ENCODE measurements around the gene ZNF48. TPM values are rescaled to one million over a fixed set of nuclear protein-coding genes. Genes with fewer than 3 reads are reported as not detected.

The ZNF48 gene
- total RNA-seq, 2 experiments from 2014 or later: 16.9 to 18.2 TPM

DNA sequence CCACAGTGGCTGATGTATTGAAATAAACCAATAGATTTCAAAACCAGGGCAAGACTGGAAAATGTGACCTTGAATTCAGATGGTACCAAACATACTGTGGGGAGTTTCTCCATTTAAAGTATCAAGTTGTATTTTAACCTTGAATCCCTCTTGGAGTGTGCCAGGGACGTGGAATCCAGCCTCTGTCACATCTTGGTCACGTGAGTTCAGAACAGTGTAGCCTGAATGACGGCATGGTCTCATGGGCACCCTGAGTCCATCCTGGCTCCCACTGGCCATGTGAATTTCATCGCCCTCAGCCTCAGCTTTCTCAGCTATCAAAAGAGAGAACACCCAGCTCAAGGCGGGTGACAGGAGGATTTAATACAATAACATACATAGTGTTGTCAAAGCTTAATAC, 18.9 kb downstream of the ZNF48 start:
- ChIA-PET CTCF (interaction anchor here (1.2 kb wide), 1 partner anchor 184 kb away, joined by 3 read pairs; no protein-coding TSS in a partner anchor), POLR2A (no interaction called here)

DNA sequence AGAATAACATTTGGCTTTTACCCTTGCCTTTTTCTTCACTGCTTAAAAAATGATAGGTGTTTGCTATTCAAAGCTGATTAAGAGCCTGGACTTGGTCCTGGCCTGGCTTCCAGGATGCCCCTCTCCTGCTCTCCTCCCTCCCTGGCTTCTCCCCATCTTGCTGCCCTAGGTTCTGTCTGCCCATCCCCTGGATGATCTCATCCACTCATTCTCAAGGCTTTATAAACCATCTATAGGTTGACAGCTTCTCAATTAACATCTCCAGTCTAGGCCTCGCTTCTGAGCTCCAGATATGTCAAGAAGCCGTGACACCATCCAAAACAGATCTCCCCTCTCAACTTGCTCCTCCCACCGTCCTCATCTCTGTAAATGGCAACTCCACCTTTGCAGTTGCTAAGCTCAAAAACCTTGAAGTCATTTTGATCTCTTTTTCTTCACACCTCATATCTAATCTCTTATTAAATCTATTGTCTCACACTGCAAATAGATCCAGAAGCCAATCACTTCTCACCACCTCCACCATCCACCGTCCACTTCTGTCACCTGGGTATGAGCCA, 20.9 kb downstream of the ZNF48 start:
- ChIA-PET POLR2A (no interaction called here), CTCF (interaction anchor here (0.9 to 2.9 kb wide), 3 partner anchors 8 to 42 kb away, joined by 3 to 28 read pairs (median 5); partner anchors contain the start of genes DCTPP1 and ZNF771)

DNA sequence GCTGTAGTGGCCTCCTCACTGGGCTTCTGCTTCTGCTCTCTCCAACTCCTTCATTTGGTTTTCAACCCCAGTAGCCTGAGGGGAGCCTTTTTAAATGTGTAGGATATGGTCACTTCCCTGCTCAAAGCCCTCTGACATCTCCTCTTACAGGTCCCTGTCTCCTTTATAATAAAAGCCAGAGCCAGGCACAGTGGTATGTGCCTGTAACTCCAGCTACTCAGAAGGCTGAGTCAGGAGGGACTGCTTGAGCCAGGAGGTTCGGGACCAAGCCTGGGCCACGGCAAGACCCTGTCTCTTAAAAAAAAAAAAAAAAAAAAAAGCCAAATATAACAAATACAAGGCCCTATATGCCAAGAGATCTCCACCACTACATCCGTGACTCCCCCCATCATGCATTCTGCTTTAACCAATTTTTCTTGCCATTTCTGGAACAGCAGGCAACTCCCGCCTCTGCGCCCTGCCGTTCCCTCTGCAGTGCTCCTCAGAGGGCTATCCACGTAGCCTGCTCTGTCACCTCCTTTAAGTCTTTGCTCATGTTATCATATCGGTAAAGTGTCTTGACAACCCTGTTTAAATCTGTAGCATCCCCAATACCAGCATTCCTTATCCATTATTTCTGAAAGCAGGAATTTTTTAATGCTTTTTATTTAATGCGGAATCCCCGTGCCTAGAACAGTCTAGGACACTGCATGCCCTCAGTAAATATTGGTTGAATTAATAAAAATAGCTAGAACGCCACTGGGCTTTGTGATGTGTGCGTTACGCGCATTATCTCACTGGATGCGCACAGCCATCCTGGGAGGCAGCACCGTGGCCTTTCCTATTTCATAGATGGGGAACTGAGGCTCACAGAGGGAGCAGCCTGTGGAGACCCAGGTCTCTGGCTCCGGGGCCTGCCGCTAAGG, 21.7 kb downstream of the ZNF48 start:
- POLR2A ChIA-PET: interaction anchor here (0.7 to 1.3 kb wide), 10 partner anchors 10 to 194 kb away, joined by 3 to 10 read pairs (median 4); partner anchors contain the start of genes DCTPP1, ITGAL, SEPHS2 and SEPTIN1
- CTCF ChIA-PET: interaction anchor here (0.6 to 2.9 kb wide), 6 partner anchors 8 to 231 kb away, joined by 3 to 28 read pairs (median 3); partner anchors contain the start of genes DCTPP1 and ZNF771

DNA sequence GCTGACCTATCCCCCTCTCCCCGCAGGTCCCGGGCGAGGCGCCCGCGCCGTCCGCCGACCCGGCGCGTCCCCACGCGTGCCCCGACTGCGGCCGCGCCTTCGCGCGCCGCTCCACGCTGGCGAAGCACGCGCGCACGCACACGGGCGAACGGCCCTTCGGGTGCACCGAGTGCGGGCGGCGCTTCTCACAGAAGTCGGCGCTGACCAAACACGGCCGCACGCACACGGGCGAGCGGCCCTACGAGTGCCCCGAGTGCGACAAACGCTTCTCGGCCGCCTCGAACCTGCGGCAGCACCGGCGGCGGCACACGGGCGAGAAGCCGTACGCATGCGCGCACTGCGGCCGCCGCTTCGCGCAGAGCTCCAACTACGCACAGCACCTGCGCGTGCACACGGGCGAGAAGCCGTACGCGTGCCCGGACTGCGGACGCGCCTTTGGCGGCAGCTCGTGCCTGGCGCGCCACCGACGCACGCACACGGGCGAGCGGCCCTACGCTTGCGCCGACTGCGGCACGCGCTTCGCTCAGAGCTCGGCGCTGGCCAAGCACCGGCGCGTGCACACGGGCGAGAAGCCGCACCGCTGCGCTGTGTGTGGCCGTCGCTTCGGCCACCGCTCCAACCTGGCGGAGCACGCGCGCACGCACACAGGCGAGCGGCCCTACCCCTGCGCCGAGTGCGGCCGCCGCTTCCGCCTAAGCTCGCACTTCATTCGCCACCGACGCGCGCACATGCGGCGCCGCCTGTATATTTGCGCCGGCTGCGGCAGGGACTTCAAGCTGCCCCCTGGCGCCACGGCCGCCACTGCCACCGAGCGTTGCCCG, 22.5 kb downstream of the ZNF48 start:
- ChIA-PET POLR2A (interaction anchor here (0.5 to 1.3 kb wide), 13 partner anchors 9 to 193 kb away, joined by 3 to 10 read pairs (median 4); partner anchors contain the start of genes DCTPP1, ITGAL, SEPHS2 and SEPTIN1), CTCF (interaction anchor here (0.6 to 2.9 kb wide), 7 partner anchors 9 to 232 kb away, joined by 3 to 28 read pairs (median 3); partner anchors contain the start of genes DCTPP1 and ZNF771)

GRCh38 chr16:30418350-30419181, 23.3 kb downstream of the ZNF48 start:
- POLR2A ChIA-PET: interaction anchor here (0.5 to 1.3 kb wide), 13 partner anchors 8 to 192 kb away, joined by 3 to 10 read pairs (median 4); partner anchors contain the start of genes DCTPP1, ITGAL, SEPHS2 and SEPTIN1
- CTCF ChIA-PET: interaction anchor here (1.2 to 2.9 kb wide), 6 partner anchors 8 to 233 kb away, joined by 3 to 28 read pairs (median 4); partner anchors contain the start of genes DCTPP1 and ZNF771

- ChIA-PET POLR2A (no interaction called here), CTCF (interaction anchor here (1.1 to 1.7 kb wide), 2 partner anchors 9 to 12 kb away, joined by 3 to 10 read pairs; partner anchors contain the start of gene DCTPP1)
These were observed 25.8 kb downstream of the ZNF48 start for GRCh38 chr16:30421010-30421409.

DNA sequence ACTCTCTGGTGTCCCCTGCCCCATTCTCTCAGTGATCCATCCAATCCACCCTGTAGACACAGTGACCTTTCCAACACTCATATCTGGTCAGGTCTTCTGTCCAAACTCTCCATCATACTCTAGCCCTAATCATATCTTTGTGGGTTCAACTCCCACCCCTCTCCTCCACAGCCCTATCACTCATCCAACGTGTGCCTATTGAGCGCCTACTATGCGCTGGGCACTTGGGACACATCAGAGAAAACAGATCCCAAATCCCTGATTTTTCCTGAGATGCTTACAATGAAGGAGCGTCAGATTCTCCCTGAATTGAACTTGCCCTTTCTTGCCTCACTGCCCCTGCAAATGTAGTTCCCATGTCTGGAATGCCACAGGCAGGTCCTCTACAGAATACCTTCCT, 32.8 kb downstream of the ZNF48 start:
- CTCF ChIA-PET: interaction anchor here (1.4 kb wide), 1 partner anchor 8 kb away, joined by 3 read pairs; no protein-coding TSS in a partner anchor
- POLR2A ChIA-PET: no interaction called here

GRCh38 chr16:30429418-30429677, 34.1 kb downstream of the ZNF48 start:
- CTCF ChIA-PET: interaction anchor here (0.6 to 2.4 kb wide), 35 partner anchors 8 to 984 kb away, joined by 3 to 20 read pairs (median 5); partner anchors contain the start of genes ITGAL, SEPHS2, ZNF48 and ZNF747

GRCh38 chr16:30429678-30430427, 34.6 kb downstream of the ZNF48 start, which contains the start of gene DCTPP1:
DCTPP1 (minus strand) TSS chr16:30430030; CDS start chr16:30429980, 50 bp downstream.
- ChIA-PET CTCF (interaction anchor here (0.6 to 2.4 kb wide), 39 partner anchors 9 to 984 kb away, joined by 3 to 20 read pairs (median 5); partner anchors contain the start of genes ITGAL, SEPHS2, ZNF48 and ZNF747), POLR2A (interaction anchor here (0.5 to 1.9 kb wide), 17 partner anchors 11 to 338 kb away, joined by 3 to 12 read pairs (median 4); partner anchors contain the start of genes TBX6, ZNF688, ZNF689 and ZNF747)

More at GRCh38 chr16:30429418-30429677, 34.1 kb downstream of the ZNF48 start:
- POLR2A ChIA-PET: interaction anchor here (0.7 to 1.9 kb wide), 15 partner anchors 10 to 337 kb away, joined by 3 to 12 read pairs (median 4); partner anchors contain the start of genes TBX6, ZNF688, ZNF689 and ZNF747

DNA sequence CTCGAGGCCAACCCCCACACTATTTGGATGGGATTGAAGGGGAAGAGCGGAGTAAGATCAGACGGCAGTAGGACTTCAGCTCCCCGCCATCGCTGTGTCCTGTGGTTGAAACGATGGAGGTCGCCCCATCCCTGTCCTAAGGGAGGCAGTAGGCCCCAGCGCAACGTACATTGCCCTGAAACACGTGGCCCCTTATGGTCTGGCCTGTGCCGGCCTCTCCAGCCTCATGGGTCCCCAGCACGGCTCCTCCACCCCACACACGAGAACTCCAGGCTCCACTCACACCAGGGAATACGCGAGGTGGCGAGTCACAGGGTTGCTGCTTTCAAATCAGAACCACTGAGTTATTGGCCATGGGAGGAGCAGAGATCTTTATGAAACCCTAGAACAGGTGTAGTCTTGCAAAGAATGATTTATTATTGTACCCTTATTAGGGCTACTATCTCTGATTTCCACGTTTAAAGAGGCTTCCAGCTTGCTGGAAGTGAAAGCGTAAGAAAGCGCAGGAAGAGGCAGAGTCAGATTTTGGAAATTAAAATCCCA, 35.3 kb downstream of the ZNF48 start:
- CTCF ChIA-PET: interaction anchor here (0.6 to 2.4 kb wide), 29 partner anchors 10 to 231 kb away, joined by 3 to 20 read pairs (median 5); partner anchors contain the start of genes ITGAL, SEPHS2, ZNF48 and ZNF747
- POLR2A ChIA-PET: interaction anchor here (0.5 to 1.9 kb wide), 15 partner anchors 11 to 311 kb away, joined by 3 to 12 read pairs (median 4); partner anchors contain the start of genes ZNF688, ZNF689, ZNF747 and ZNF771

GRCh38 chr16:30434852-30435251, 39.6 kb downstream of the ZNF48 start:
- ChIA-PET POLR2A (interaction anchor here (0.6 to 0.8 kb wide), 5 partner anchors 24 to 164 kb away, joined by 3 to 8 read pairs (median 3); no protein-coding TSS in a partner anchor), CTCF (interaction anchor here (0.7 to 1.6 kb wide), 4 partner anchors 14 to 48 kb away, joined by 3 to 5 read pairs (median 4); no protein-coding TSS in a partner anchor)

- ChIA-PET CTCF (interaction anchor here (0.7 to 1.6 kb wide), 5 partner anchors 12 to 188 kb away, joined by 3 to 5 read pairs (median 3); no protein-coding TSS in a partner anchor), POLR2A (no interaction called here)
These were observed 42.4 kb downstream of the ZNF48 start for GRCh38 chr16:30437511-30438046.

DNA sequence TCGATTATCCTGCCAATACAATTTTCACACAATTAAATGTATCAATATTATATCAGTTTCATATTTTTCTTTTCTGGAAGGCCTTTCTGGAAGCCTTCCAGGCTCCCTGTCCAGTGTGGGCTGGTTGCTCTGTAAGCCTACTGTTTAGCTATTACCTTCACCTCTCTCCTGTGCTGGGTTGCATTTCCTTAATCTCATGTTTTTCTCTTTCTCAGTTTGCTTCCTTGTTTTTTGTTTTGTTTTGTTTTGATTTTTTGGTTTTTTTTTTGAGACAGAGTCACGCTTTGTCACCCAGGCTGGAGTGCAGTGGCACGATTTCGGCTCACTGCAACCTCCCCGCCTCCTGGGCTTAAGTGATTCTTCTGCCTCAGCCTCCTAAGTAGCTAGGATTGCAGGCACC, 43.6 kb downstream of the ZNF48 start:
- ChIA-PET CTCF (interaction anchor here (1.6 kb wide), 1 partner anchor 187 kb away, joined by 3 read pairs; no protein-coding TSS in a partner anchor), POLR2A (no interaction called here)

DNA sequence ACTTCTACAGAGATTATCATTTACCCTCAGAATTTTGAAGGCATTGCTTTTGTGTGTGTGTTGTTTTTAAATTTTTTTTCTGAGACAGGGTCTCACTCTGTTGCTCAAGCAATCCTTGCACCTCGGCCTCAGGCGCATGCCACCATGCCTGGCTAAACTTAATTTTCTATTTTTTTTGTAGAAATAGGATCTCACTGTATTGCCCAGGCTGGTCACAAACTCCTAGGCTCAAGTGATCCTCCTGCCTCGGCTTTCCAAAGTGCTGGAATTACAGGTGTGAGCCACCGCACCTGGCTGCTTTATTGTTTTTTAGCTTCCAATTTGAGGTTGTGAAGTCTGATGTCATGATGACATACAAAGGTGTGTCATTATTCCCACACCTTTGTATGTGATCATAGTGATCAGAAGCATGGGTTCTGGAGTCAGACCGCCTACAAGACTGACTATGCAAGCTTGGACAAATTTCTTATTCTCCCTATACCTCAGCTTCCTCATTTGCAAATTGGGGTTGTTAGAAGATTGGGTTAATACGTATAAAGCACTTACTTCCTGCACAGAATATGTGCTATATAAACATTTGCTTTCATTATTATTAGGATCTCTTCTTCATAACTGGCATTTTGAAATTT, 44.6 kb downstream of the ZNF48 start:
- ChIA-PET CTCF (interaction anchor here (0.8 to 1.4 kb wide), 3 partner anchors 10 to 74 kb away, joined by 3 to 4 read pairs (median 4); partner anchors contain the start of gene DCTPP1), POLR2A (interaction anchor here (0.6 kb wide), 1 partner anchor 47 kb away, joined by 7 read pairs; no protein-coding TSS in a partner anchor)

- POLR2A ChIA-PET: no interaction called here
- CTCF ChIA-PET: interaction anchor here (1.2 to 3.8 kb wide), 2 partner anchors 11 to 13 kb away, joined by 3 to 19 read pairs; partner anchors contain the start of gene DCTPP1
These were observed 48.4 kb downstream of the ZNF48 start for GRCh38 chr16:30443631-30444030.

Measured in activated CD8-positive, alpha-beta memory T cell treated with anti-CD3 and anti-CD28 coated beads for 36 hours (primary cell).